SK-N-SH treated with all-trans-retinoic acid at 6 μM for 48 hours (cell line): ENCODE measurements around the gene ISM2.
"Not testable (repeated sequence)": the region's sequence is repeated elsewhere in the genome, so short reads cannot be mapped to it uniquely, and the experiment has no call there.

Source experiments
- ATAC-seq: fragments of 200-7000 bp; cut with Tn5 transposase; 3 replicates; pipeline ENCODE4 v1.9.1; 2020; ENCODE audit warnings: mild to moderate bottlenecking, moderate library complexity
- ARNTL ChIP-seq: fragments of 450-650 bp; formaldehyde crosslinking; IDR thresholded peaks from 2 replicates; pipeline ENCODE4 v1.5.0; 2020; ENCODE audit warnings: low read depth, mild to moderate bottlenecking, moderate library complexity, borderline replicate concordance
- BACH2 ChIP-seq: fragments of 250-450 bp; sonication (Bioruptor Pico); IDR thresholded peaks from 2 replicates; pipeline ENCODE4 v1.9.0; 2021; ENCODE audit warnings: mild to moderate bottlenecking, borderline replicate concordance
- CSDC2 ChIP-seq: fragments of 250-450 bp; sonication (Bioruptor Pico); IDR thresholded peaks from 2 replicates; pipeline ENCODE4 v1.5.0; 2020; ENCODE audit warnings: mild to moderate bottlenecking, moderate library complexity
- CSRNP3 ChIP-seq: fragments of 250-450 bp; sonication (Bioruptor Pico); IDR thresholded peaks from 2 replicates; pipeline ENCODE4 v1.5.1; 2021; ENCODE audit warnings: mild to moderate bottlenecking, moderate library complexity
- ESRRG ChIP-seq: fragments of 250-450 bp; sonication (Bioruptor Pico); IDR thresholded peaks from 2 replicates; pipeline ENCODE4 v1.6.1; 2021; ENCODE audit warnings: mild to moderate bottlenecking
- GLIS3 ChIP-seq: fragments of 250-450 bp; sonication (Bioruptor Pico); IDR thresholded peaks from 2 replicates; pipeline ENCODE4 v1.5.0; 2020; ENCODE audit warnings: mild to moderate bottlenecking, moderate library complexity
- ISL1 ChIP-seq: fragments of 250-450 bp; sonication (Bioruptor Pico); IDR thresholded peaks from 2 replicates; pipeline ENCODE4 v2.1.2; 2022; ENCODE audit warnings: mild to moderate bottlenecking, moderate library complexity
- OSR1 ChIP-seq: fragments of 250-450 bp; sonication (Bioruptor Pico); IDR thresholded peaks from 2 replicates; pipeline ENCODE4 v1.8.0; 2022; ENCODE audit warnings: moderate library complexity, mild to moderate bottlenecking, inconsistent platforms
- PPARA ChIP-seq: fragments of 250-450 bp; sonication (Bioruptor Pico); IDR thresholded peaks from 2 replicates; pipeline ENCODE4 v1.5.0; 2020; ENCODE audit warnings: mild to moderate bottlenecking, borderline replicate concordance
- RARB ChIP-seq: fragments of 250-450 bp; sonication (Bioruptor Pico); IDR thresholded peaks from 2 replicates; pipeline ENCODE4 v1.8.0; 2021; ENCODE audit warnings: mild to moderate bottlenecking, moderate library complexity
- SNAI2 ChIP-seq: fragments of 250-450 bp; sonication (Bioruptor Pico); IDR thresholded peaks from 2 replicates; pipeline ENCODE4 v1.5.0; 2020; ENCODE audit warnings: mild to moderate bottlenecking, moderate library complexity
- TCF4 ChIP-seq: fragments of 250-450 bp; sonication (Bioruptor Pico); IDR thresholded peaks from 2 replicates; pipeline ENCODE4 v1.8.0; 2021; ENCODE audit warnings: mild to moderate bottlenecking, moderate library complexity, borderline replicate concordance
- TSHZ2 ChIP-seq: fragments of 250-450 bp; sonication (Bioruptor Pico); IDR thresholded peaks from 2 replicates; pipeline ENCODE4 v1.5.0; 2020; ENCODE audit warnings: mild to moderate bottlenecking, moderate library complexity
- ZC3H10 ChIP-seq: fragments of 250-450 bp; sonication (Bioruptor Pico); IDR thresholded peaks from 2 replicates; pipeline ENCODE4 v1.5.1; 2021; ENCODE audit warnings: mild to moderate bottlenecking, moderate library complexity
- ZFP3 ChIP-seq: fragments of 250-450 bp; sonication (Bioruptor Pico); IDR thresholded peaks from 2 replicates; pipeline ENCODE4 v1.5.0; 2020; ENCODE audit warnings: mild to moderate bottlenecking, moderate library complexity
- ZFP30 ChIP-seq: fragments of 450-650 bp; formaldehyde crosslinking; IDR thresholded peaks from 2 replicates; pipeline ENCODE4 v1.5.0; 2022; ENCODE audit warnings: mild to moderate bottlenecking, moderate library complexity
- ZNF565 ChIP-seq: fragments of 450-650 bp; formaldehyde crosslinking; conservative IDR thresholded peaks from 2 replicates; pipeline ENCODE4 v1.5.0; 2020; ENCODE audit warnings: low read depth, mild to moderate bottlenecking, moderate library complexity
- ZNF70 ChIP-seq: fragments of 450-650 bp; formaldehyde crosslinking; IDR thresholded peaks from 2 replicates; pipeline ENCODE4 v1.5.0; 2020; ENCODE audit warnings: mild to moderate bottlenecking, moderate library complexity
- ZNF8 ChIP-seq: fragments of 450-650 bp; formaldehyde crosslinking; IDR thresholded peaks from 2 replicates; pipeline ENCODE4 v1.5.0; 2020; ENCODE audit warnings: mild to moderate bottlenecking, moderate library complexity
- TF ChIP-seq, protein P1 (sequence below): fragments of 250-450 bp; sonication (Bioruptor Pico); IDR thresholded peaks from 2 replicates; pipeline ENCODE4 v1.8.0; 2020; ENCODE audit warnings: mild to moderate bottlenecking, moderate library complexity, borderline replicate concordance

ISM2 gene

DNA sequence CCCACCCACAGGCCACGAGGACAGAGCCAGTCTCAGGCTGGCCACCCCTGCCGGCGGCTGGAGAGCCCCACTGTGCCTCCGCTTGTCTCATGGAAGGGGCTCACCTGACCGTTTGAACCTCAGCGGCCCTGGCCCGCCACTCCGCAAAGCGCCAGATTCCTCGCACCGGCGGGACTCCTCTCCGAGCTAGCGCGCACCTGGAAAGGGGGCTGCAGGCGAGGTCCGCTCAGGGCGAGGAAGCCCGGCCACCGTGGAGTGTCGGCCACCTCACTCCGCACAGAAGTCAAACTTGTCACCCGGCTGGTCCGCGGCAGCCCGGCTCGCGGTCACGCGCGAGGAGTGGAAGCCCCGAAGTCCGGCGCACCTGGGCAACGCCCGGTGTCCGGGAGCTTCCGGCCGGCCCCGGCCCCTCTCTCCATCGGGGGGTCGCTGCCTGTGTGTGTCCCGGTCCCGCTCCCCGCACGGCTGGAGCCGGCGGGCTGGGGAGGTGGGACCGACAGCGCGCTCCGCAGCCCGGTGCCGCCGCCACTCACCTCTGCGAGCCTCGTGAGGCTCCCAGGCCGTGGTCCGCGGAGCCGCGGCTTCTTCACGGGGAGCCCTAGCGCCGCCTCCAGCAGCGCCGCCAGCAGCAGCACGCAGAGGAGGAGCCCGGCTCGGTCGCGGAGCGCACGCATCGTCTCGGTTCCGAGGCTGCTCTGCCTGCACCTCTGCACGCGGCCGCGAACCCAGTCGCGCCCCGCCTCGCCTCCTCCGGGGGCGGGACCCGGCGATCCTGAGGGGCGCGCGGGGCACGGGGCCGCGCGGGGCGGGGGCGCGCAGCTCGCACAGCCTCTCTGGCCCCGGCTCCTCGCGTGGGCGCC, at the start of gene ISM2:
ISM2 (minus strand) TSS at position 697 of the 860 bp plus-strand sequence; CDS start at position 674, 23 bp downstream.
- TF ChIP-seq CSDC2 (CRISPR knock-in tag) = no peak
- TF ChIP-seq ISL1 = no peak
- no peak for TF ChIP-seq OSR1 (CRISPR knock-in tag)
- TF ChIP-seq ZNF8 (CRISPR knock-in tag) = no peak
- no peak for TF ChIP-seq ZFP3 (CRISPR knock-in tag)
- no peak for TF ChIP-seq PPARA (CRISPR knock-in tag)
- TF ChIP-seq TSHZ2 (CRISPR knock-in tag) = no peak
- peak; percentile 88 for ATAC-seq

GRCh38 chr14:77547512-77548180, 49.0 kb upstream of the ISM2 start:
- TF ChIP-seq ZFP30 (CRISPR knock-in tag) = no peak
- no peak for ATAC-seq

DNA sequence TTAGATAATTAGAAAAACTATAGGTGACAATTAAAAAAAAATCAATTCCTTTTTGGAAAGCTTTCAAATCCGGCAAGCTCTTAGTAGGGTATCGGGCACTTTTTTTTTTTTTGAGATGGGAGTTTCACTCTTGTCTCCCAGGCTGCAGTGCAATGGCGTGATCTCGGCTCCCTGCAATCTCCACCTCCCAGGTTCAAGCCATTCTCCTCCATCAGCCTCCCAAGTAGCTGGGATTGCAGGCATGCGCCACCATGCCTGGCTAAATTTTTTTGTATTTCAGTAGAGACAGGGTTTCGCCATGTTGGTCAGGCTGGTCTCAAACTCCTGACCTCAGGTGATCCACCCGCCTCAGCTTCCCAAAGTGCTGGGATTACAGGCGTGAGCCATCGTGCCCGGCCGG, 46.6 kb upstream of the ISM2 start:
- ATAC-seq = not testable (repeated sequence)

DNA sequence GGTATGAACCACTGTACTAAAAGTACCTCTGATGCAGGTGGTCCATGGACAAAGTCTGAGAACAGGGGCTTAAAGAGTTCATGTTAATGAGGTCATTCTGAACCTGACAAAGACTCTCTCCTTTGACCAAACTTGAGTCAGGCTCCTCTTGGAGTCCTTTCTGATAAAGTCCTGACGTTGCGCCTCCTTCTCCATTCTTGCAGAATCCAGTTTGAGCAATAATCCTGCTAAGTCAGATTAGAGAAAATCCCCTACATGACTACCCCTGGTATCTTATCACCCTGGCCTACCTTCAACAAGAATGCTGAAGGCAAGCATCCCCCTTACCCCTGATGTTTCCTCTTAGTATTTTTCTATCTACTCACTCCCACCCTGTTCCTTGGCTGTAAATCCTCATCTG, 46.0 kb upstream of the ISM2 start:
- ATAC-seq = no peak
- TF ChIP-seq TSHZ2 (CRISPR knock-in tag) (no peak), ZC3H10 (CRISPR knock-in tag) (no peak), ZNF565 (CRISPR knock-in tag) (no peak), GLIS3 (CRISPR knock-in tag) (no peak), ZFP3 (CRISPR knock-in tag) (no peak), ZFP30 (CRISPR knock-in tag) (no peak), ESRRG (CRISPR knock-in tag) (no peak), ARNTL (CRISPR knock-in tag) (no peak), ISL1 (no peak), BACH2 (CRISPR knock-in tag) (no peak), TCF4 (CRISPR knock-in tag) (no peak), CSRNP3 (CRISPR knock-in tag) (no peak), ZNF70 (CRISPR knock-in tag) (no peak), PPARA (CRISPR knock-in tag) (no peak), OSR1 (CRISPR knock-in tag) (no peak), RARB (CRISPR knock-in tag) (no peak), CSDC2 (CRISPR knock-in tag) (no peak), SNAI2 (CRISPR knock-in tag) (no peak)
- TF ChIP-seq, protein P1, sequence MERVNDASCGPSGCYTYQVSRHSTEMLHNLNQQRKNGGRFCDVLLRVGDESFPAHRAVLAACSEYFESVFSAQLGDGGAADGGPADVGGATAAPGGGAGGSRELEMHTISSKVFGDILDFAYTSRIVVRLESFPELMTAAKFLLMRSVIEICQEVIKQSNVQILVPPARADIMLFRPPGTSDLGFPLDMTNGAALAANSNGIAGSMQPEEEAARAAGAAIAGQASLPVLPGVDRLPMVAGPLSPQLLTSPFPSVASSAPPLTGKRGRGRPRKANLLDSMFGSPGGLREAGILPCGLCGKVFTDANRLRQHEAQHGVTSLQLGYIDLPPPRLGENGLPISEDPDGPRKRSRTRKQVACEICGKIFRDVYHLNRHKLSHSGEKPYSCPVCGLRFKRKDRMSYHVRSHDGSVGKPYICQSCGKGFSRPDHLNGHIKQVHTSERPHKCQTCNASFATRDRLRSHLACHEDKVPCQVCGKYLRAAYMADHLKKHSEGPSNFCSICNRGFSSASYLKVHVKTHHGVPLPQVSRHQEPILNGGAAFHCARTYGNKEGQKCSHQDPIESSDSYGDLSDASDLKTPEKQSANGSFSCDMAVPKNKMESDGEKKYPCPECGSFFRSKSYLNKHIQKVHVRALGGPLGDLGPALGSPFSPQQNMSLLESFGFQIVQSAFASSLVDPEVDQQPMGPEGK (CRISPR knock-in tag) = no peak
